Urinary bladder (tissue), 4 donors: Measurements from ENCODE around the gene ZNF808. TPM values are rescaled to one million over a fixed set of nuclear protein-coding genes. Genes with fewer than 3 reads are reported as not detected.
"Not testable (repeated sequence)": the region's sequence is repeated elsewhere in the genome, so short reads cannot be mapped to it uniquely, and the experiment has no call there.

Experiments
- DNase-seq: peaks from one replicate; pipeline ENCODE4 v3.0.0-alpha.2; 2015; ENCODE audit errors: extremely low spot score
- H3K27ac ChIP-seq: one replicate; pipeline ENCODE4 v1.5.1; 2013; ENCODE audit warnings: low read depth, mild to moderate bottlenecking, moderate library complexity
- H3K36me3 ChIP-seq: one replicate; pipeline ENCODE4 v1.6.1; 2013; ENCODE audit warnings: mild to moderate bottlenecking, moderate library complexity; ENCODE audit not compliant: insufficient read depth
- H3K4me1 ChIP-seq: one replicate; pipeline ENCODE4 v1.6.1; 2013; ENCODE audit warnings: mild to moderate bottlenecking, moderate library complexity; ENCODE audit not compliant: insufficient read depth
- H3K4me3 ChIP-seq: one replicate; pipeline ENCODE4 v1.5.1; 2013; ENCODE audit warnings: low read depth, low read length
- WGBS: extraction: QIAGEN DNeasy Blood & Tissue Kit; methylation state at CpG from one replicate; pipeline ENCODE4 v1.1.7; 2013; 5-methylcytosine and 5-hydroxymethylcytosine counted together
- polyA plus RNA-seq: library from polyadenylated mRNA; stranded (reverse); fragments of 200-250 nt; gene quantifications from one replicate; pipeline ENCODE4 v1.2.3, GENCODE V29; 2013
- total RNA-seq: library from RNA; depleted of rRNA; stranded (reverse); fragments of >200 nt; gene quantifications from one replicate; pipeline ENCODE4 v1.2.3, GENCODE V29; 2014
- donor health status: healthy with polysubstance abuse.
- donor health status: healthy.

The ZNF808 gene
- total and polyA plus RNA-seq, 2 donors: 5.3 to 40.6 TPM

DNA sequence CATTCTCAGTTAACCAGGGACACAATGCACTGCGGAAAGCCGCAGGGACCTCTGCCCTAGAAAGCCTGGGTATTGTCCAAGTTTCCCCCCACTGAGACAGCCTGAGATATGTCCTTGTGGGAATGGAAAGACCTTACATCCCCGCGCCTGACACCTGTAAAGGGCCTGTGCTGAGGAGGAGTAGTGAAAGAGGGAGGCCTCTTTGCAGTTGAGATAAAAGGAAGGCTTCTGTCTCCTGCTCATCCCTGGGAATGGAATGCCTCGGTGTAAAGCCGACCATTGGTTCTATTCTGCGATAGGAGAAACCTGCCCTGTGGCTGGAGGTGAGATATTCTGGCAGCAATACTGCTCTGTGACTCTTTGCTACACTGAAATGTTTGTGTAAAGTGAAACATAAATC lies 8.3 kb upstream of the ZNF808 start:
- H3K4me1 ChIP-seq, DNase-seq, H3K27ac ChIP-seq, H3K36me3 ChIP-seq, H3K4me3 ChIP-seq: not testable (repeated sequence)
- 57% methylated on average over 7 of the region's 7 CpGs for WGBS

DNA sequence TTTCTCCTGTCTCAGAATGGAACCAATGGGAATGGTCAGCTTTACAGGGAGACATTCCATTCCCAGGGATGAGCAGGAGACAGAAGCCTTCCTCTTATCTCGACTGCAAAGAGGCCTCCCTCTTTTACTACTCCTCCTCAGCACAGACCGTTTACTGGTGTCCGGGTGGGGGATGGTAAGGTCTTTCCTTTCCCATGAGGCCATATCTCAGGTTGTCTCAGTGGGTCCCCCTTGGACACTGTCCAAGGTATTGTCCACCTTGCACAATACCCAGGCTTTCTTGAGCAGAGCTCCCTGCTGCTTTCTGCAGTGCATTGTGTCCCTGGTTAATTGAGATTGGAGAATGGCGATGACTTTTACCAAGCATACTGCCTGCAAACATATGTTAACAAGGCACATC lies 7.5 kb upstream of the ZNF808 start:
- Histone ChIP-seq H3K4me1 (no peaks in the 10 kb centered on the region), H3K27ac (no peak overlapping the region), H3K36me3 (no peaks in the 10 kb centered on the region), H3K4me3 (no peak overlapping the region)
- DNase-seq: no peak
- 22% methylated on average over 4 of the region's 4 CpGs for WGBS

DNA sequence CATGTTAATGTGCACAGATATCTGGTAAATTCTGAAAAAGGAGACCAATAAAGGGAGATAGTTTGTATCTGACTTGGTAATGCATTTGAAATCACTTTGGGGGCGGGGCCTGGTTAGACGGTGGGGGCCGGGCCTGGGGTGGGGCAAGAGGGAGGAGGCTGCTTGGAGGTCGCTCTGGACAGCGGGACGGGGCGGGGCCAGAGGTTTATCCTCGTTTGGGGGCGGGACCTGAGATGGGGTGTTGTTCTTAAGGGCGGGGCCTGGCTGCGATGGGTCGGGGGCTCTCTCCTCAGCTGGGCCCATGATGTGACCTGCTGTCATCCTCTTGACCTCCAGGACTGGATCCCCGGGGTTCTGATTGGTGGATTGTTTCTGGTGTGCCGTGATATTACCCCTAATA lies 4.9 kb upstream of the ZNF808 start:
- Histone ChIP-seq H3K27ac (no peak overlapping the region), H3K36me3 (no peaks in the 10 kb centered on the region), H3K4me3 (no peak overlapping the region), H3K4me1 (no peaks in the 10 kb centered on the region)
- DNase-seq: no peak
- WGBS: 89% methylated on average over 14 of the region's 14 CpGs

DNA sequence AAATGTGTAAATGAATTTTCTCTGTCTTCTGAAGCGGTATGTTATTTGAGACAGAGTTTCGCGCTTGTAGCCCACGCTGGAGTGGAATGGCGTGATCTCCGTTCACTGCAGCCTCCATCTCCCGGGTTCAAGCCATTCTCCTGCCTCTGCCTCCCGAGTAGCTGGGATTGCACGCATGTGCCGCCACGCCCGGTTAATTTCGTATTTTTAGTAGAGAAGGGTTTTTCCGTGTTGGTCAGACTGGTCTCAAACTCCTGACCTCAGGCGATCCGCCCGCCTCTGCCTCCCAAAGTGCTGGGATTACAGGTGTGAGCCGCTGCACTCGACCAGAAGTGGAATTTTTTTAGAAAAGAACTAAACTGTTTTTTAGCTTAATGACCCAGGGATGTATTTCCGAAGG lies 3.4 kb upstream of the ZNF808 start:
- Histone ChIP-seq H3K36me3 (no peaks in the 10 kb centered on the region), H3K27ac (no peak overlapping the region), H3K4me3 (no peak overlapping the region), H3K4me1 (no peaks in the 10 kb centered on the region)
- DNase-seq: no peak
- 89% methylated on average over 20 of the region's 20 CpGs for WGBS

- Histone ChIP-seq H3K4me3 (peak overlapping the region; percentile 75), H3K4me1 (no peaks in the 10 kb centered on the region), H3K27ac (peak overlapping the region; percentile 88), H3K36me3 (no peaks in the 10 kb centered on the region)
- no peak for DNase-seq
- 1% methylated on average over 25 of the region's 25 CpGs for WGBS
Observed at GRCh38 chr19:52527956-52528351, 486 bp downstream of the ZNF808 start.

GRCh38 chr19:52532480-52532879 lies 5.0 kb downstream of the ZNF808 start:
- Histone ChIP-seq H3K36me3 (peaks cover 1% of the 10 kb centered on the region), H3K4me3 (no peak overlapping the region), H3K4me1 (no peaks in the 10 kb centered on the region), H3K27ac (no peak overlapping the region)
- no peak for DNase-seq
- WGBS: 95% methylated on average over 2 of the region's 2 CpGs

DNA sequence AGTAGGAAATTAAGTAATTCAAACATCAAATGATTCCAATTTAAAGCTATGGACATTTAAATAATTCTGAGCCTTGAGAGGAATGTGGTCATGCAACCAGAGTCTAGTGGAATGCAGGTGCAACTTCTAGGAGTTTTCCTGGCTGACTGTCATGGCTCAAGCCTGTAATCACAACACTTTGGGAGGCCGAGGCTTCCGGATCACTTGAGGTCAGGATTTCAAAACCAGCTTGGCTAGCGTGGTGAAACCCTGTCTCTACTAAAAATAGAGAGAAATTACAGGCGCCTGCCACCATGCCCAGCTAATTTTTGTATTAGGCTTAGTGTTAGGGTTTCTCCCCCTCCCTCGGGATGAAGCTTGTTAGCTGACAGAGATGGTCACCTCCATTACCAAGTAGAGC lies 6.4 kb downstream of the ZNF808 start:
- peaks cover 1% of the 10 kb centered on the region for H3K36me3 ChIP-seq
- WGBS: 90% methylated on average over 5 of the region's 5 CpGs
- H3K4me3 ChIP-seq: no peak overlapping the region
- no peak for DNase-seq
- H3K27ac ChIP-seq: no peak overlapping the region
- no peaks in the 10 kb centered on the region for H3K4me1 ChIP-seq

- under 1% methylated on average over 15 of the region's 15 CpGs for WGBS
- not testable (repeated sequence) for H3K4me1 ChIP-seq, DNase-seq, H3K27ac ChIP-seq, H3K36me3 ChIP-seq
- peak overlapping the region; percentile 48 for H3K4me3 ChIP-seq
Observed at GRCh38 chr19:52535385-52535770, 7.9 kb downstream of the ZNF808 start.

- Histone ChIP-seq H3K27ac (peak overlapping the region; percentile 33), H3K36me3 (peaks cover 1% of the 10 kb centered on the region), H3K4me1 (no peaks in the 10 kb centered on the region), H3K4me3 (peak overlapping the region; percentile 48)
- 1% methylated on average over 50 of the region's 50 CpGs for WGBS
- peak; percentile 49 for DNase-seq
Observed at GRCh38 chr19:52535771-52536447, 8.4 kb downstream of the ZNF808 start.

DNA sequence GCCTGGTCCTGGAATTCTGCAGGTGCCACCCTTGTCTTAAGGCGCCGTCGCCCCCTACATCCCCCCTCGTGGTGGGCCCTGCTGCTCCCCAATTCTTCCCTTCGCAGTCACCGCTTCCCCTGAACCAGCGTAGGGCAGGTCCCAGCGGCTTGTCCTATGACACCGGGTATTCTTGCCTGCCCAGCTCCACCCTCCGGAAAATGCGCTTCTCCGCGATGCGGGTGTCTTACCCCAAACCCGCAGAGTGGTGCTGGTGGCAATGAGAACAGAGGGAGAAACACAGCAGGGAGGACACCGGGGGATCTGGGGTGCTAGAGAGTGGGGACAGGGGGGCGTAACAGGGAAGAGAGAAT lies 9.0 kb downstream of the ZNF808 start:
- WGBS: 3% methylated on average over 17 of the region's 17 CpGs

GRCh38 chr19:52538815-52539214 lies 11.3 kb downstream of the ZNF808 start:
- not testable (repeated sequence) for H3K4me3 ChIP-seq, H3K36me3 ChIP-seq, DNase-seq, H3K27ac ChIP-seq, H3K4me1 ChIP-seq
- WGBS: 75% methylated on average over 4 of the region's 4 CpGs

More for the DNA sequence above, 9.0 kb downstream of the ZNF808 start:
- H3K4me3 ChIP-seq: peak overlapping the region; percentile 48
- DNase-seq: no peak
- peak overlapping the region; percentile 33 for H3K27ac ChIP-seq
- H3K4me1 ChIP-seq: no peaks in the 10 kb centered on the region
- peaks cover 1% of the 10 kb centered on the region for H3K36me3 ChIP-seq

DNA sequence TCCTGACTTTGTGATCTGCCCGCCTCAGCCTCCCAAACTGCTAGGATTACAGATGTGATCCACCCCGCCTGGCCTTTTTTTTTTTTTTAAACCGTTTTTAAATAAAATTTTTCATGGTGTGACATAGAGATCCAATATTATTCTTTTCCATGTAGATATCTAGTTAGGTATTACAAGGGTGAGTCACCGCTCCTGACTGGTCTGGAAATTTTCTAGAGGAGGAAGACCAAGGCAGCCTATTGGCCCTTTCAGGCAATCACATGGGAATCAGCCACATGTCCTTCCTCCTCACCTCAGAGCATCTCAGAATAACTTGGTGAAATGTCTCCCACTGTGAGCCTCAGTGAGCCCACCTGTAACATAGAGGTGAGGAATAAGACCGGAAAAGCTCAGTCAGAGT lies 13.7 kb downstream of the ZNF808 start:
- WGBS: 94% methylated on average over 5 of the region's 5 CpGs
- not testable (repeated sequence) for H3K27ac ChIP-seq

GRCh38 chr19:52541608-52542007 lies 14.1 kb downstream of the ZNF808 start:
- Histone ChIP-seq H3K27ac (no peak overlapping the region), H3K4me3 (no peak overlapping the region), H3K36me3 (no peaks in the 10 kb centered on the region), H3K4me1 (no peaks in the 10 kb centered on the region)
- 86% methylated on average over 5 of the region's 5 CpGs for WGBS
- no peak for DNase-seq

More for the DNA sequence above, 13.7 kb downstream of the ZNF808 start:
- not testable (repeated sequence) for H3K4me1 ChIP-seq, DNase-seq, H3K4me3 ChIP-seq, H3K36me3 ChIP-seq

DNA sequence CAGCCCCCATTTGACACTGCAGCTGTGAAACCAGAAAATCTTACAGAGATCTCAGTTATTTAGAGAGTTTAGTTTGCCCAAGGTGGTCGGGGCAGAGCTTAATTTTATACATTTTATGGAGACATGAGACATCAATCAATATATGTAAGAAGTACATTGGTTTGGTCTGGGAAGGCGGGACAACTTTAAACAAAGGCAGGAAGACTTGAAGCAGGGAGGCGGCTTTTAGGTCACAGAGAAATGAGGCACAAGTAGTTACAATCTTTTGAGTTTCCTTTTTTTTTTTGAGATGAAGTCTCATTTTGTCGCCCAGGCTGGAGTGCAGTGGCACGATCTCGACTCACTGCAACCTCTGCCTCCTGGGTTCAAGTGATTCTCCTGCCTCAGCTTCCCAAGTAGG lies 15.1 kb downstream of the ZNF808 start:
- not testable (repeated sequence) for H3K4me1 ChIP-seq, H3K36me3 ChIP-seq, H3K27ac ChIP-seq, DNase-seq, H3K4me3 ChIP-seq
- WGBS: 83% methylated on average over 6 of the region's 6 CpGs
